Measurements from ENCODE around the gene PPARG. TPM values are rescaled to one million over a fixed set of nuclear protein-coding genes. Genes with fewer than 3 reads are reported as not detected.

Gene PPARG
- total and polyA plus RNA-seq, 2 of the 13 experiments (the other 11 are each of a cell fraction or from before 2014, with no cell fraction given), result 13.9 to 58.3 TPM

- no peak for FAIRE-seq
- H3K27ac ChIP-seq (ENCODE audit: extremely low read length, insufficient read depth, low read length), result no peak overlapping the region
- no peak overlapping the region for H3K9ac ChIP-seq (ENCODE audit: insufficient read depth, low read depth, low read length)
- no peaks in the 10 kb centered on the region for H3K9me3 ChIP-seq (ENCODE audit: low read length)
- H2AFZ ChIP-seq (ENCODE audit: low read length), result no peak overlapping the region
- H3K4me3 ChIP-seq (replicated peaks in 1 of 3; ENCODE audit: insufficient read depth in 1 of 3, low read depth in 2 of 3, low read length in 3 of 3), result no peak overlapping the region
- 83% methylated on average over 2 of the region's 2 CpGs for WGBS (ENCODE audit: low lambda C conversion rate)
- H3K36me3 ChIP-seq (replicated peaks in 1 of 2; ENCODE audit: control insufficient read depth in 1 of 2, insufficient read depth in 2 of 2, low read length in 2 of 2), result no peaks in the 10 kb centered on the region
- in situ Hi-C loops (cut with HindIII; ENCODE audit: extremely low pct_ligation_motif_present, low pct_unique_long_range_greater_than_20kb), result no loop called here
- DNase-seq (ENCODE audit: low spot score), result peak; percentile 27
- CTCF ChIA-PET (ENCODE audit: low intra/inter-chr PET ratio, low total read pairs), result no interaction called here
- intact Hi-C loops (cut with micrococcal nuclease; ENCODE audit: unreplicated experiment), result no loop called here
- peaks cover 2 to 17% of the 10 kb centered on the region in 2 experiments; a peak in 3 of 5 replicates for H3K27me3 ChIP-seq (ENCODE audit: control insufficient read depth in 1 of 2, insufficient read depth in 2 of 2, low read length in 2 of 2)
- BruUV-seq (replicated peaks), result no TSS peak
- no peak for ATAC-seq
- H4K20me1 ChIP-seq (ENCODE audit: insufficient read depth, low read length), result no peaks in the 10 kb centered on the region
- no peaks in the 10 kb centered on the region for H3K79me2 ChIP-seq (ENCODE audit: insufficient read depth, low read length)
- POLR2A ChIA-PET, result no interaction called here
- peaks cover 14% of the 10 kb centered on the region for H3K4me1 ChIP-seq (ENCODE audit: insufficient read depth, low read length)
- H3K4me2 ChIP-seq (ENCODE audit: low read depth, low read length), result no peak overlapping the region
- TF ChIP-seq ZSCAN9 (CRISPR knock-in tag; IDR thresholded peaks at IDR 0.05; ENCODE audit: borderline replicate concordance), result no peak
- TF ChIP-seq HNF4A (CRISPR knock-in tag; IDR thresholded peaks at IDR 0.05), result peak; percentile 61; the same call in 1 of the 2 replicates
- TF ChIP-seq PATZ1 (CRISPR knock-in tag; IDR thresholded peaks at IDR 0.05), result no peak
- TF ChIP-seq, protein P1, sequence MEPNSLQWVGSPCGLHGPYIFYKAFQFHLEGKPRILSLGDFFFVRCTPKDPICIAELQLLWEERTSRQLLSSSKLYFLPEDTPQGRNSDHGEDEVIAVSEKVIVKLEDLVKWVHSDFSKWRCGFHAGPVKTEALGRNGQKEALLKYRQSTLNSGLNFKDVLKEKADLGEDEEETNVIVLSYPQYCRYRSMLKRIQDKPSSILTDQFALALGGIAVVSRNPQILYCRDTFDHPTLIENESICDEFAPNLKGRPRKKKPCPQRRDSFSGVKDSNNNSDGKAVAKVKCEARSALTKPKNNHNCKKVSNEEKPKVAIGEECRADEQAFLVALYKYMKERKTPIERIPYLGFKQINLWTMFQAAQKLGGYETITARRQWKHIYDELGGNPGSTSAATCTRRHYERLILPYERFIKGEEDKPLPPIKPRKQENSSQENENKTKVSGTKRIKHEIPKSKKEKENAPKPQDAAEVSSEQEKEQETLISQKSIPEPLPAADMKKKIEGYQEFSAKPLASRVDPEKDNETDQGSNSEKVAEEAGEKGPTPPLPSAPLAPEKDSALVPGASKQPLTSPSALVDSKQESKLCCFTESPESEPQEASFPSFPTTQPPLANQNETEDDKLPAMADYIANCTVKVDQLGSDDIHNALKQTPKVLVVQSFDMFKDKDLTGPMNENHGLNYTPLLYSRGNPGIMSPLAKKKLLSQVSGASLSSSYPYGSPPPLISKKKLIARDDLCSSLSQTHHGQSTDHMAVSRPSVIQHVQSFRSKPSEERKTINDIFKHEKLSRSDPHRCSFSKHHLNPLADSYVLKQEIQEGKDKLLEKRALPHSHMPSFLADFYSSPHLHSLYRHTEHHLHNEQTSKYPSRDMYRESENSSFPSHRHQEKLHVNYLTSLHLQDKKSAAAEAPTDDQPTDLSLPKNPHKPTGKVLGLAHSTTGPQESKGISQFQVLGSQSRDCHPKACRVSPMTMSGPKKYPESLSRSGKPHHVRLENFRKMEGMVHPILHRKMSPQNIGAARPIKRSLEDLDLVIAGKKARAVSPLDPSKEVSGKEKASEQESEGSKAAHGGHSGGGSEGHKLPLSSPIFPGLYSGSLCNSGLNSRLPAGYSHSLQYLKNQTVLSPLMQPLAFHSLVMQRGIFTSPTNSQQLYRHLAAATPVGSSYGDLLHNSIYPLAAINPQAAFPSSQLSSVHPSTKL (CRISPR knock-in tag; IDR thresholded peaks at IDR 0.05), result peak; percentile 28; the same call in 1 of the 2 replicates
- TF ChIP-seq, protein P2, sequence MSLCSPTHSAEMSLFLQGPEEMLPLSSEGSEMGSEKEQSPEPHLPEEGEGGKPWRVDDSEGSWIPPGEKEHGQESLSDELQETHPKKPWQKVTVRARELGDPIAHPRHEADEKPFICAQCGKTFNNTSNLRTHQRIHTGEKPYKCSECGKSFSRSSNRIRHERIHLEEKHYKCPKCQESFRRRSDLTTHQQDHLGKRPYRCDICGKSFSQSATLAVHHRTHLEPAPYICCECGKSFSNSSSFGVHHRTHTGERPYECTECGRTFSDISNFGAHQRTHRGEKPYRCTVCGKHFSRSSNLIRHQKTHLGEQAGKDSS (CRISPR knock-in tag; IDR thresholded peaks at IDR 0.05; ENCODE audit: borderline replicate concordance, low read depth), result no peak
- TF ChIP-seq ADNP (CRISPR knock-in tag; IDR thresholded peaks at IDR 0.05), result no peak
- TF ChIP-seq, protein P3, sequence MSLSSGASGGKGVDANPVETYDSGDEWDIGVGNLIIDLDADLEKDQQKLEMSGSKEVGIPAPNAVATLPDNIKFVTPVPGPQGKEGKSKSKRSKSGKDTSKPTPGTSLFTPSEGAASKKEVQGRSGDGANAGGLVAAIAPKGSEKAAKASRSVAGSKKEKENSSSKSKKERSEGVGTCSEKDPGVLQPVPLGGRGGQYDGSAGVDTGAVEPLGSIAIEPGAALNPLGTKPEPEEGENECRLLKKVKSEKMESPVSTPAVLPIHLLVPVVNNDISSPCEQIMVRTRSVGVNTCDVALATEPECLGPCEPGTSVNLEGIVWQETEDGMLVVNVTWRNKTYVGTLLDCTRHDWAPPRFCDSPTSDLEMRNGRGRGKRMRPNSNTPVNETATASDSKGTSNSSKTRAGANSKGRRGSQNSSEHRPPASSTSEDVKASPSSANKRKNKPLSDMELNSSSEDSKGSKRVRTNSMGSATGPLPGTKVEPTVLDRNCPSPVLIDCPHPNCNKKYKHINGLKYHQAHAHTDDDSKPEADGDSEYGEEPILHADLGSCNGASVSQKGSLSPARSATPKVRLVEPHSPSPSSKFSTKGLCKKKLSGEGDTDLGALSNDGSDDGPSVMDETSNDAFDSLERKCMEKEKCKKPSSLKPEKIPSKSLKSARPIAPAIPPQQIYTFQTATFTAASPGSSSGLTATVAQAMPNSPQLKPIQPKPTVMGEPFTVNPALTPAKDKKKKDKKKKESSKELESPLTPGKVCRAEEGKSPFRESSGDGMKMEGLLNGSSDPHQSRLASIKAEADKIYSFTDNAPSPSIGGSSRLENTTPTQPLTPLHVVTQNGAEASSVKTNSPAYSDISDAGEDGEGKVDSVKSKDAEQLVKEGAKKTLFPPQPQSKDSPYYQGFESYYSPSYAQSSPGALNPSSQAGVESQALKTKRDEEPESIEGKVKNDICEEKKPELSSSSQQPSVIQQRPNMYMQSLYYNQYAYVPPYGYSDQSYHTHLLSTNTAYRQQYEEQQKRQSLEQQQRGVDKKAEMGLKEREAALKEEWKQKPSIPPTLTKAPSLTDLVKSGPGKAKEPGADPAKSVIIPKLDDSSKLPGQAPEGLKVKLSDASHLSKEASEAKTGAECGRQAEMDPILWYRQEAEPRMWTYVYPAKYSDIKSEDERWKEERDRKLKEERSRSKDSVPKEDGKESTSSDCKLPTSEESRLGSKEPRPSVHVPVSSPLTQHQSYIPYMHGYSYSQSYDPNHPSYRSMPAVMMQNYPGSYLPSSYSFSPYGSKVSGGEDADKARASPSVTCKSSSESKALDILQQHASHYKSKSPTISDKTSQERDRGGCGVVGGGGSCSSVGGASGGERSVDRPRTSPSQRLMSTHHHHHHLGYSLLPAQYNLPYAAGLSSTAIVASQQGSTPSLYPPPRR (CRISPR knock-in tag; IDR thresholded peaks at IDR 0.05; ENCODE audit: borderline replicate concordance), result no peak
- TF ChIP-seq FOSL1 (CRISPR knock-in tag; IDR thresholded peaks at IDR 0.05; ENCODE audit: borderline replicate concordance), result no peak
- TF ChIP-seq HNF4G (IDR thresholded peaks at IDR 0.05; ENCODE audit: borderline replicate concordance, low read depth, low read length), result peak; percentile 49; the same call in 1 of the 2 replicates
- no peak for TF ChIP-seq HNF4G (CRISPR knock-in tag; IDR thresholded peaks at IDR 0.05; ENCODE audit: borderline replicate concordance, low read depth)
- TF ChIP-seq SRF (IDR thresholded peaks at IDR 0.05; ENCODE audit: low read depth, low read length), result 0 out of 2 replicates have a peak, but pooled peaks have one; percentile 67
- TF ChIP-seq ZNF879 (CRISPR knock-in tag; IDR thresholded peaks at IDR 0.05), result no peak
- no peak for TF ChIP-seq ZNF441 (CRISPR knock-in tag; IDR thresholded peaks at IDR 0.05; ENCODE audit: borderline replicate concordance)
These were observed 33.5 kb upstream of the PPARG start for GRCh38 chr3:12255393-12255792.

Measured in HepG2 (cell line).